NCI-H2029 treated with DMSO at 0.1 percent for 48 hours (cell line): ENCODE data around the gene PARD3B.
"Not testable (repeated sequence)": the region's sequence is repeated elsewhere in the genome, so short reads cannot be mapped to it uniquely, and the experiment has no call there.

Experiments
- DNase-seq: peaks from one replicate; lab custom pipeline; 2025; lab: John Stamatoyannopoulos, UW

PARD3B gene

DNA sequence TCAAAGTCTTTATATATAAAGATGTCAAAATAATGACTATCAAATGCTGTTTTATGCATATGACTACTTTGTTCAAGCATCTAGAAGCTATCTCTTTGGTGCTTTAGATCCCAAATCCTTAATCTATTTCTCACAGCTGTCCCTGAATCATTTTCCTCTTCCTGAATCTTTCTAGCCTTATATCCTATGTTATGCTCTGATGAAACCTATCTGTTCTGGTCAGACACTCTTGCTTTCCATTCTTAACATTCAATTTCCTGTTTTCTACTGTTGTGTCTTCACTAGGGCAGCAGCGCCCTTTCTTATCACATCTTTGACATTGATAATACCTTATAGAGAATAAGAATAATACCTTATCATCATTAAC is 6.3 kb upstream of the PARD3B start:
- DNase-seq: no peak

GRCh38 chr2:204541637-204542036 is 3.6 kb upstream of the PARD3B start:
- no peak for DNase-seq

DNA sequence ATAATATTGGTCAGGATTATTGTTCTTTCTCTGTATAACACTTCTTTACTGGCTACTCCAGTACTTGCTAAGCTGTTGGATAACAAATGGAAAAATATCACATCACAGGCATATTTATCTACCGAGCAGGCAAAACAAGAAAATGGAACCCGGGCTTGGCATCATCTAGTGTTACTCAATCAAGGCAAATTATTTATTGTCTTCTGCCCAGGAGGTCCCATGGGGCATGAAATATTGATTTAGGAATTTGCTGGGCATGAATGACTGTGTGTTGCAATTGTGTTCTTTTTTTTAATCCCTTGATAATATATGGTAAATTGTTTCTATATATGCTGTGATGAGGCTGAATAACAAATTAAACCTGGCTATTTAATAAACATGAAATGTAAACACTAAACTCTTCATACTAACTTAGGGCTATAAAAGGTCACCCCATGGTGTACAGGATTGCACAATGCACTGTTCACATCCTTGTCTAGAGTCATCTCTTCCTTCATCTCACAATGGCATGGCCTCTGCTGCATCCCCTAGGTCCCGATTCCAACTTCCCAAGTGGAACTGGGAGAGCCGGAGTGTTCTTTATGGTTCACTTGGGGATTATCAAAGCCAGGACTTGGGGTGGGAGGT is 2.2 kb upstream of the PARD3B start:
- no peak for DNase-seq

DNA sequence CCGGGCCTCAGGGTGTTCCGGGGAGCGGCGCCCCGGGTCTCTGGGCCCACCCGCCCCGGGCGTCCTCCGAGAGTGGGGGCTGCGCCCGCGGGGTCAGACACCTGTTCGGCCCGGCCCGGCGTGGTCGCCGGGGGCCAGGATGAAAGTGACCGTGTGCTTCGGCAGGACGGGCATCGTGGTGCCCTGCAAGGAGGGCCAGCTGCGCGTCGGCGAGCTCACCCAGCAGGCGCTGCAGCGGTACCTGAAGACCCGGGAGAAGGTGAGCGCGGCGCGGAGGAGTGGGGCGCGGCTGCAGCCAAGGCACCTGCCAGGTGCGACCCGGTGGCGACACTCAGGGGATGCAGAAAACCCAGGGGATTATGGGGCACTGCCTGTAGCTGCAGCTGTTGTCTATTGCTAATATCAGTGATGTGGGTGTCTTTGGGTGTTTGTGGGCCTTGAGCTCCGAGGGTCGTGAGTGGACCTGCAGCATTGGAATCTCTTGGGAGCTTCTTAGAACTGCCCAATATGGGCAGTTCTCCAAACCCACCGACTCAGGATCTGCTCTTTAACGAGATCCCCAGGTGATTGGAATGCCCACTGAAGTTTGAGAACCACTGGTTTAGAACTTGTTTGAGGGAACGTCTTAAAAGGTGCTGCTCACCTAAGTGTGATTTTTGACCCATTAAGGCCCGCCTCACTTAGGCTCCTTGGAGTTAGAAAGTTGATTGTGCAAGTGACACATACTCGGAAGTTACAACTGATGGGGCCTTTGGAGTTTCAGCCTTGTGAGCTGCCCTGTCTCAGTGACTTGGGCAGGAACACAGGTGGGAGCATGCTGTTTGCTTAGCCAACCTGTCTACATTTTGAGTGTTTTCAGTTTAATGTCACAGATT is 823 bp downstream of the PARD3B start:
- DNase-seq: no peak

DNA sequence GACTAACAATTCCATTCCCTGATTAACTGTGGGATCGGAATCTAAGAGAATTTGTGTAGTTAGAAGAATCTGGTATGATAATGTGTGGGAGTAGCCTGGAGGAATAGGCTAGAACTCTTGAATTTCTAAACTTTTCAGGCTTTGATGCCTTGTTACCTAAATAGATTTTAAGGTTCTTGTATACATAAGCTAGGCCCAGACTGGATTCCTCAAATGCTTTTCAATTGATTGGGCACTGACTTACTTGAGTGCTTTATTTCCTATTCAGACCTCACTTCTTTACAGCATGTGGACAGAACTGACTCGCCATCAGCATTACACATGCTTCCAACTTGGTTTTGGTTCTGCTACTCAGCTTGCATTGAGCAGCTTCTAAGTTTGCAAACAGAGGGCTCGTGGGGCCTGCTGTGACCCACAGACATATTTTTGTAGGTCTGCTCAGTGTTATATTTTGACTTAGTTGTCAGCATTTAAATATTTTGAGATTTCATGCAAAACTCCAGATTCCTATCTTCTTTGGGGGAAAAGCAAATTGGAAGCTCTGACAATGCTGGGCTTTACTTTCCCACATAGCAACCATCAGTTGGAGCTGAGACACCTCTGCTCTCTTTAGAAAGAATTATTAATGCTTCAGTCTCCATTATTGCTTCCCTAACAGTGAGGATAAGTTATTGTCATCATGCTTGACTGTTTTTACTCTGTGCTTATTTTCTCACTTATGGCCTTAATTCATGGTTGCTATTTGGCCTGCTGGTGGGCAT is 5.7 kb downstream of the PARD3B start:
- no peak for DNase-seq

DNA sequence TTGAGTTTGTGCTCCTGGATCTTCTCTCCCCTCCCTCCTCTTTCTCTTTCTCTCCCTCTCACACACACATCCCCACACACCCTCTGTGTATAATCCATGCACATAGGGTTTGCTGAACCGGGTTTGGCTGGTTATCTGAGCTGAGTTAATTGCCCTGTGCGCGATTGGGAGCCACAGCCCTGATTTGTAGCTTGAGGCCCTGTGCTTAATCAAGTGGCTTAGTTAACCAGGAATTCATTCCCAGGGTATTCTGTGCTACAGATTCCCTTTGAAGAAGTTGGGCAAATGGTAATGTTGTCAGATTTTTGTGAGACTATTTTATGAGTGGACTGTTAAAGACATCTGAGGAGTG is 6.2 kb downstream of the PARD3B start:
- no peak for DNase-seq

DNA sequence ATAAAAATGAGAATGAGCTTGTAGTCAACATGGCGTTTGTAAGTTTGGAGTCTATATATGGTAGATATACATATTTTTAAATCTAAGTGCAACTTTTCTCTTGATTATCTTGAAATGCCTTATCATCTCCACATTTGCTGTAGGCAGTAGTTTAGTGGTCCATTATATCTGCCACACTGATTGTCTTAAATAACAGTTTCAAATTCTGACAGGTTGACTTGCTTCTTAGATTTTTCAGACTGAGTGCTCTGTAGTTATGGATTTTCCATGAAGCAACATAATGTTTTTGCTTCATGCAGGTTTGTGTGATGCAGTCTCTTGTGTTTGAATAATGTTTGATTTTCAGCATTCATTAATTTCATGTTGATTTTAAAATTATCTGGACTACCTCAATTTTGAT is 12.3 kb downstream of the PARD3B start:
- DNase-seq: no peak

DNA sequence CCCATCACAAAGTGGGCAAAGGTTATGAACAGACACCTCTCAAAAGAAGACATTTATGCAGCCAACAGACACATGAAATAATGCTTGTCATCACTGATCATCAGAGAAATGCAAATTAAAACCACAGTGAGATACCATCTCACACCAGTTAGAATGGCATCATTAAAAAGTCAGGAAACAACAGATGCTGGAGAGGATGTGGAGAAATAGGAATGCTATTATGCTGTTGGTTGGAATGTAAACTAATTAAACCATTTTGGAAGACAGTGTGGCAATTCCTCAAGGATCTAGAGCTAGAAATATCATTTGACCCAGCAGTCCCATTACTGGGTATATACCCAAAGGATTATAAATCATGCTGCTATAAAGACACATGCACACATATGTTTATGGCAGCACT is 14.1 kb downstream of the PARD3B start:
- DNase-seq: not testable (repeated sequence)

DNA sequence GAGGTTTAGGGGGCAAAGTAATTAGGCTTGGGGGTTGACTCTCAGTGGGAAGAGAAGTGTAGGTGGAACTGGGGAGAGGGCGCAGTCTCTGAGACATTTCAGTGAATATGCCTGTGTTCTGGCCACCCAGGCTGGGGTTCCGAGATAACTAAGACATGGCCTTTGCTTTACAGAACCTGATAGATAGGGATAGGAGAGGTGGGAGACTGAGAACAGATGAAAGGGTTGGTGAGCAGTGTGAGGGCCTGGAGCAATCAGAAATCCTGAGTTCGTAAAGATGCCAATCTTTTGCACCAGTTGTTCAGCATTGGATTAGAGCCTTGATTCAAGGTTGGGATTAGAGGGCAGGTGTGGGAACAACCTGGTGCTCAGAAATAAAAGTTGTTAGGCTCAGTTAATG is 15.6 kb downstream of the PARD3B start:
- DNase-seq: no peak

DNA sequence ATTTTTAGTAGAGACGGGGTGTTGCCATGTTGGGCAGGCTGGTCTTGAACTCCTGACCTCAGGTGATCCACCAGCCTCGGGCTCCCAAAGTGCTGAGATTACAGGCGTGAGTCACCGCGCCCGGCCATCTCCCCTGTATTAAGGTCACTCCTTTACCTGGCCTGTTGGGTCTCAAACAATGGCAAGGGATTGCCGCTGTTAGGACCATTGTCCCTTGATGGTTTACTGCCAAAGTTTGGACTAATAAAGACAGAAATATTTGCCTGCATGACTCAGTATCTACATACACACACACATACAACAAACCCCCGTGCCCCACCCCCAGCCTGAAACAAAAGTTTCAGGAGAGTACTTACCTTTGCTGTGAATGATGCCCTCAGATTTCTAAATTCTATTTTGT is 16.5 kb downstream of the PARD3B start:
- no peak for DNase-seq

- DNase-seq: no peak
Measured at GRCh38 chr2:204566439-204566838, 21.2 kb downstream of the PARD3B start.

DNA sequence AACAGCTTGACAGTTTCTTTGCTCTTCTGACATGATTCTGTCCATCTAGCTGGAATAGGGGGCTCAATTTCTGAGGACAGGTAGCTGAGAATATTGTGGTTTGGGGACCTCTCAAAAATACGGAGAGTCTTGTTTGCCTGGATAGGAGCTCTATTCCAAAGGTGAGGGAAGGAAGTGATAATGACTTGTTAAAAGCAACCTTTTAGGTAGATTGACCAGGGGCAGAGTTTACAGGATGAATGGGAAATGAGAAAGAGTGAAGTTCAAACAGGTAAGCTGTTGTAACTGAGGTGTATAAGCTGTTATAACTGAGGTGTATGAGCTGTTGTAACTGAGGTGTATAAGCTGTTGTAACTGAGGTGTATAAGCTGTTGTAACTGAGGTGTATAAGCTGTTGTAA is 25.1 kb downstream of the PARD3B start:
- no peak for DNase-seq

GRCh38 chr2:204571041-204571440 is 25.8 kb downstream of the PARD3B start:
- DNase-seq: no peak

- DNase-seq: no peak
Measured at GRCh38 chr2:204571911-204572310, 26.6 kb downstream of the PARD3B start.

GRCh38 chr2:204573221-204573620 is 27.9 kb downstream of the PARD3B start:
- no peak for DNase-seq

GRCh38 chr2:204574486-204574885 is 29.2 kb downstream of the PARD3B start:
- no peak for DNase-seq

- DNase-seq: no peak
Measured at GRCh38 chr2:204575463-204575862, 30.2 kb downstream of the PARD3B start.

DNA sequence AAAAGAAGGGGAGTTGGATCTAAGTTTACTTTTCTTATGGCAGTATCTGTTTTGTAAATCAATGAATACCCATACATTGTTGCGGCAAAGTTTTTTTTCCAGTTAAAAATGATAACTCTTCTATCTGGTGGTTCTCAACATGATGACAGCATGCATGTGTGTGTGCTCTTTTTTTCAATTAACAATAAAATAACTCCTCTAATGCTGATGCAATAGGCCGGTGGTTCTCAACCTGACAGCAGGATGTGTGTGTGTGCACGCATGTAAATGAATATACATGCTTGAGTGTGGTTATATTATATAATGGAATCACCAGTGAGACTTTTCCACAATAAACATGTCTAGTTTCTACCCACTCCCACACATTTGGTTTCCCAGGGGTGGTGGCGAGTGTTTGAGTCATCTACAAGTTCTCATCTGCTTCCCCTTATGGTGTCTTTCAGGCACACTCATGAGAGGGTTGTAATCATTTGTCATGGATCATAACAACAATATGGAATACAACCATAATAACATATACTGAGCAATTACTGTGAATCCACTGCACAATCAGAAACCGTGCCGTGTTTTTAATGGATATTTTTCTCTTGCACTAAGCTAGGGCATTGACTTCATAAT is 31.2 kb downstream of the PARD3B start:
- no peak for DNase-seq

GRCh38 chr2:204578928-204579598 is 33.8 kb downstream of the PARD3B start:
- DNase-seq: no peak

- no peak for DNase-seq
Measured at GRCh38 chr2:204581946-204582345, 36.7 kb downstream of the PARD3B start.

GRCh38 chr2:204583773-204584172 is 38.5 kb downstream of the PARD3B start:
- no peak for DNase-seq

- DNase-seq: no peak
Measured at GRCh38 chr2:204585930-204586329, 40.7 kb downstream of the PARD3B start.
